Right atrium auricular region (tissue), 2 donors: ENCODE measurements around the gene IL17F. TPM values are rescaled to one million over a fixed set of nuclear protein-coding genes. Genes with fewer than 3 reads are reported as not detected.
A peak's percentile ranks its signal among the peaks of the same experiment; 100 is the strongest.

Source experiments
- DNase-seq: peaks from one replicate; pipeline ENCODE4 v3.0.0-alpha.2; 2019; ENCODE audit warnings: low spot score
- H3K27ac ChIP-seq, 2 donors: fragments of 200-600 bp; sonication (generic); 1 replicate in 1 of 2; 2 replicates in 1 of 2; pipeline ENCODE4 v1.5.1; 2016 to 2019
- H3K27me3 ChIP-seq, 2 donors: fragments of 200-600 bp; sonication (generic); one replicate each; pipeline versions ENCODE4 v1.5.1 to v1.6.0; 2017 to 2019
- H3K36me3 ChIP-seq: fragments of 200-600 bp; sonication (generic); one replicate; pipeline ENCODE4 v1.5.1; 2016
- H3K4me1 ChIP-seq, 2 donors: fragments of 200-600 bp; sonication (generic); one replicate each; pipeline versions ENCODE4 v1.5.1 to v1.6.0; 2017 to 2019
- H3K4me3 ChIP-seq, 2 donors: fragments of 200-600 bp; sonication (generic); 1 replicate in 1 of 2; 2 replicates in 1 of 2; pipeline ENCODE4 v1.5.1; 2017 to 2019; ENCODE audit warnings: mild to moderate bottlenecking in 1 of 2, moderate library complexity in 1 of 2
- H3K9me3 ChIP-seq, 2 donors: fragments of 200-600 bp; sonication (generic); one replicate each; pipeline ENCODE4 v1.5.1; 2019
- total RNA-seq, 2 donors: library from RNA; depleted of rRNA; stranded (reverse); fragments of >200 nt; gene quantifications; one replicate each; pipeline ENCODE4 v1.1.0, GENCODE V29; 2016
- TF ChIP-seq, protein P1 (sequence below), 2 donors: fragments of 200-600 bp; sonication (generic); IDR thresholded peaks; one replicate each; pipeline ENCODE4 v1.5.1; 2019; ENCODE audit warnings: antibody characterized with exemption in 2 of 2

IL17F gene
- total RNA-seq, 2 donors from 2014 or later = not detected

DNA sequence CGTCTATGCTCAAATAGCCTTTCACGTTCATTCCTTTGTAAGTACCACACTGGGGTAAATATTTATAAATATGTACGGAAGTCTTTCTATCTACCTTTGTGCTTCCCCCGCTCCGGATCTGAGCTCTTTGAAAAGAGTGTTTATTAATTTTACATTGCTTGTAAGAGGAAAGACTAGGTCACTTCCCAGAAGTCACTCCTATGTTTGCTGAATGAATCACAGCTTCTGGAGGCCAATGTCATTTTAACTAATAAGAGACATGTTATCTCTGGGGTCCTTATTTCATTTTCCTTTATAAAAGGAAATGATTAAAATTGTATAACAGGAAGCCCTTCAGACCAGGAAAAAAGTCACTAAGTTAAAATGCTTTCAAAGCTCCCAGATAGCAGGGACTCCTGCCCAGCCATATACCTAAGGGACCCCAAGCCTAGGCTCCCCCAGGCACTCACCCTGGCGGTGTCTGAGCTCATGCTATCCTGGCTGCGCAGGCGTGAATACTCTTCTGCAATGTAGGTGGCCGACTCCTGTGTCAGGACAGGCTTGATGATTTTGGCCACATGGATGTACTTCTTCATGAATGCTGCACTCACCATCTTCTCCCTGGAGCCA, 27.7 kb upstream of the IL17F start:
- no peaks in the 10 kb centered on the region for H3K27me3 ChIP-seq
- H3K36me3 ChIP-seq = peaks cover 54% of the 10 kb centered on the region
- peak overlapping the region in 1 of 2 donors; percentile 25 for H3K27ac ChIP-seq
- no peak for DNase-seq
- TF ChIP-seq, protein P1, sequence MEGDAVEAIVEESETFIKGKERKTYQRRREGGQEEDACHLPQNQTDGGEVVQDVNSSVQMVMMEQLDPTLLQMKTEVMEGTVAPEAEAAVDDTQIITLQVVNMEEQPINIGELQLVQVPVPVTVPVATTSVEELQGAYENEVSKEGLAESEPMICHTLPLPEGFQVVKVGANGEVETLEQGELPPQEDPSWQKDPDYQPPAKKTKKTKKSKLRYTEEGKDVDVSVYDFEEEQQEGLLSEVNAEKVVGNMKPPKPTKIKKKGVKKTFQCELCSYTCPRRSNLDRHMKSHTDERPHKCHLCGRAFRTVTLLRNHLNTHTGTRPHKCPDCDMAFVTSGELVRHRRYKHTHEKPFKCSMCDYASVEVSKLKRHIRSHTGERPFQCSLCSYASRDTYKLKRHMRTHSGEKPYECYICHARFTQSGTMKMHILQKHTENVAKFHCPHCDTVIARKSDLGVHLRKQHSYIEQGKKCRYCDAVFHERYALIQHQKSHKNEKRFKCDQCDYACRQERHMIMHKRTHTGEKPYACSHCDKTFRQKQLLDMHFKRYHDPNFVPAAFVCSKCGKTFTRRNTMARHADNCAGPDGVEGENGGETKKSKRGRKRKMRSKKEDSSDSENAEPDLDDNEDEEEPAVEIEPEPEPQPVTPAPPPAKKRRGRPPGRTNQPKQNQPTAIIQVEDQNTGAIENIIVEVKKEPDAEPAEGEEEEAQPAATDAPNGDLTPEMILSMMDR (IDR thresholded peaks at IDR 0.05) = no peak
- H3K4me3 ChIP-seq = no peak overlapping the region
- H3K4me1 ChIP-seq = no peaks in the 10 kb centered on the region
- no peaks in the 10 kb centered on the region for H3K9me3 ChIP-seq

DNA sequence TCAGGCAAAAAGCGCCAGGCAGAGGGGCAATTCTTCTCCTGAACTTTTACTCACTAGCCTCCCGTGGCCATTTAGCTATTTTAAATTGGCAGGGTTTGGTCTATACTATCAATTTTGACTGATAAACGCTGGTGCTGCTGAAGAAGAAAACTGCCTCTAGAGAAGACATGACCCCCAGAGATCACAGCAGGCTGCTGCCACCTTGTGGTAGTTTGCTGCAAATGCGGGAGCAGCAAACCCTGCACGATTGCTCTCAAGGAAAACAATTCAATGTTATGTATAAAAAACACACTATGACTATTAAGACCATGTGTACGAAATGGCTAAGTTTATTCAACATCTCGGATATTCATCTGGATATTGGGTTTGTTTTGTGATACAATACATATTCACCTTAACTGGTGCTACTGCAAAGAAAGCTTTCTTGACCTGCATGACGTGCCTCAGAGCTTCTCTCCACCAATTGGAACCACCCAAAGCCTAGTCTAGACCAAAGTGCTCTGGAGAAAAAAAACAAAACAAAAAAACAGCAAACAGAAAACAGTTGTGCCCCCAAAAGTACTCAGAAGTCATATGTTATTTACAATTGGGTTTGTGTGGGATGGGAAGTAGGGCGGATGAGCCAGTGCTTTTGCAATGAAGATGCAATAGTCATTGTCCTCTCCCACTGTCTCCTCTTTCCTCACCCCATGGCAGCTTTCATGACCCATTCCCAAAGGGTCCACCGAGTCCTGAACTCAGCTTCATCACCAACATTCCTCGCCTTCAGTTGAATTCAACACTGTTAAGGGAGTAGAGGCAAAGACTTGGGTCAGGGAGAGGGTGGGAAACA, 19.6 kb upstream of the IL17F start:
- no peak overlapping the region for H3K27ac ChIP-seq
- H3K27me3 ChIP-seq = no peaks in the 10 kb centered on the region
- no peaks in the 10 kb centered on the region for H3K9me3 ChIP-seq
- H3K36me3 ChIP-seq = peaks cover 47% of the 10 kb centered on the region
- no peak overlapping the region for H3K4me3 ChIP-seq
- DNase-seq = peak; percentile 63
- no peaks in the 10 kb centered on the region for H3K4me1 ChIP-seq
- TF ChIP-seq, protein P1 (IDR thresholded peaks at IDR 0.05) = peak; percentile 78 to 92

DNA sequence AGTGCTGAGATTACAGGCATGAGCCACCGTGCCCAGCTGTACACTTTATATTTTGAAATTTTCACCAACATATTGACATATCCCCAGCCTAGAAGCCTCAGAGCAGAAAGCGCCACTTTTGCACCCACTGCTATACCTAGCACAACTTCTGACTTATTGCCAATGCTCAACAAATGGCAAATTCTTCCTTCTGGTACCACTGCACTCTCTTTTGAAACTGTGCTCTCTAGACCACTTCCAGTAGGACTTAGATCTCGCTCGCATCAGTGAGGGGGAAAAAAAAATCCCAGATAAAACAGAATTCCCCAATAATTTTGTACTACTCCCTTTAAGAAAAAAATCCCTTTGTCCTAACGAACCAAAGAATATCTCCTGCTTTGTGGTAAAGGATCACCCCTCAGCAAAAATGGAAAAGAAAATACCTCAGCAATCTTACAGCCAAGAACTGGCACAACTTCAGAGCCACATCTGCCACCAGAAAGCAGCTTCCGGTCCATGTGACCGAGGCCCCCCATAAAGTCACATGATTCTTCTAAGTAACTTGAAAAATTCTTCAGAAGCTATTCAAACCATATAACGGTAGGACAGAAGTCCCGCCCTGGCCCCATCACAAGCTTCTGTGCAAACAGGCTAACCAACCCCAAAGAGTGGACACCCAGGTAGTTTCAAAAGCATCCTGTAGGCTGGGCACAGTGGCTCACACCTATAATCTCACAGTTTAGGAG, 18.5 kb upstream of the IL17F start:
- Histone ChIP-seq H3K9me3 (no peaks in the 10 kb centered on the region), H3K36me3 (peaks cover 35% of the 10 kb centered on the region)
- TF ChIP-seq, protein P1 (IDR thresholded peaks at IDR 0.05) = no peak

DNA sequence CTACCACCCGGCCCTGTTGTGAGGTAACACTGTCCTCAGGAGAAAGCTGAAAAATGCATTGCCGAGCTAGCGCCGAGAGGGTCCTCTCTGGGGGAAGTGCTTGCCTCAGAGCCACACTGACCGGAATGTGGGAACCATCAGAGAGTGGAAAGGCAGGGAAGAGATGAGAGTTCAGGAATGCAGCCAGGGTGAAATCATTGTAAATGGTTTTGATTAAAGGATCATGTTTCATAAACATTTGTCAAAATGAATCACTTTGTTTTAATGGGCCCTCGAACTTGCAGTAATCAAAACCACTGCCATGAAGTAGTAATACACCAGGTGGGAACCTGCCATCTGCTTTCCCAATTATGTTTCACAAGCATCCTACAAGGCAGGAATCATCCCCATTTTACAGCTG, 16.9 kb upstream of the IL17F start:
- H3K27me3 ChIP-seq = no peaks in the 10 kb centered on the region
- H3K36me3 ChIP-seq = peaks cover 24% of the 10 kb centered on the region
- no peak for DNase-seq
- no peaks in the 10 kb centered on the region for H3K4me1 ChIP-seq
- H3K4me3 ChIP-seq = no peak overlapping the region
- no peak overlapping the region for H3K27ac ChIP-seq
- TF ChIP-seq, protein P1 (IDR thresholded peaks at IDR 0.05) = no peak
- no peaks in the 10 kb centered on the region for H3K9me3 ChIP-seq

More for the DNA sequence above, 18.5 kb upstream of the IL17F start:
- Histone ChIP-seq H3K27ac (no peak overlapping the region), H3K4me1 (no peaks in the 10 kb centered on the region), H3K27me3 (no peaks in the 10 kb centered on the region), H3K4me3 (no peak overlapping the region)
- no peak for DNase-seq

DNA sequence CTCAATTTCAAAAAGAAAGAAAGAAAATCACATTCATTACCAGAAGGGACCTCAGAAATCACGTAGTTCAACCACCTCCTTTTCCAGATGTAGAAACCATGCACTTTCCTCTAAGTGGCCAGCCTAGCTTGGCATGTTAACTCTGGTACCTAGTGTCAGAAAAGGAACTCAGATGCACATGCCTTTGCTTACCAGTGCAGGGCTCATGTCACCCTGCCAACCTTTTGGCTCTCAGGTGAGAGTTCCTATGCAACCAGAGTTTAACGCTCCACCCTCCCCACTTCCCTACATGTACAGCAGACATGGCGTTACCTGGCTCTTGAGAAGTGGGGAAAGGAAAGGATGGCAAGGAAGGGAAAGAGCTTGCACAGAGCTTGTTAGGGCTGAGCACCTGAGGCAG, 16.3 kb upstream of the IL17F start:
- Histone ChIP-seq H3K4me1 (no peaks in the 10 kb centered on the region), H3K4me3 (no peak overlapping the region), H3K36me3 (peaks cover 18% of the 10 kb centered on the region), H3K9me3 (no peaks in the 10 kb centered on the region), H3K27me3 (no peaks in the 10 kb centered on the region), H3K27ac (no peak overlapping the region)
- TF ChIP-seq, protein P1 (IDR thresholded peaks at IDR 0.05) = no peak
- no peak for DNase-seq
